H1 (cell line): ENCODE results near the gene ZNF85.

Experiments used
- CBX5 ChIP-seq: fragments of 300-800, 300-1000 bp; sonication (generic); IDR thresholded peaks from 2 replicates; pipeline ENCODE4 v1.7.1; 2016; ENCODE audit warnings: antibody characterized with exemption, low read length, low read depth
- CHD2 ChIP-seq: IDR thresholded peaks from 2 replicates; pipeline ENCODE4 v1.6.1; 2012; ENCODE audit warnings: low read length, improper control_type of control experiment
- CTCF ChIP-seq, 3 experiments: IDR thresholded peaks; 1 replicate in 2 of 3; 2 replicates in 1 of 3; pipeline versions ENCODE4 v1.5.1 to v1.6.1; 2011; ENCODE audit warnings: low read length in 3 of 3, mild to moderate bottlenecking in 3 of 3, inconsistent platforms in 2 of 3, low read depth in 1 of 3, moderate library complexity in 1 of 3; ENCODE audit not compliant: insufficient read depth in 1 of 3; ENCODE audit errors: control extremely low read depth in 1 of 3
- JUN ChIP-seq: IDR thresholded peaks from 2 replicates; pipeline ENCODE4 v1.6.1; 2011; ENCODE audit warnings: low read depth, mild to moderate bottlenecking, improper control_type of control experiment, low read length
- MAX ChIP-seq: IDR thresholded peaks from 2 replicates; pipeline ENCODE4 v1.6.1; 2012; ENCODE audit warnings: inconsistent platforms
- POLR2A ChIP-seq, 2 experiments: IDR thresholded peaks; 1 replicate in 1 of 2; 2 replicates in 1 of 2; pipeline ENCODE4 v1.6.1; 2011; ENCODE audit warnings: low read depth in 2 of 2, low read length in 2 of 2, mild to moderate bottlenecking in 2 of 2; ENCODE audit errors: control extremely low read depth in 1 of 2
- RFX5 ChIP-seq: IDR thresholded peaks from 2 replicates; pipeline ENCODE4 v1.6.1; 2011; ENCODE audit warnings: low read depth, low read length, improper control_type of control experiment, borderline replicate concordance
- TAF1 ChIP-seq: IDR thresholded peaks from 2 replicates; pipeline ENCODE4 v1.6.1; 2011; ENCODE audit warnings: mild to moderate bottlenecking, low read depth, low read length

- TF ChIP-seq CTCF (IDR thresholded peaks at IDR 0.05; ENCODE audit: control extremely low read depth in 1 of 3, insufficient read depth in 1 of 3, low read depth in 1 of 3, low read length in 3 of 3) = no peak
- no peak for TF ChIP-seq JUN
- TF ChIP-seq TAF1 = no peak
- TF ChIP-seq RFX5 = no peak
- TF ChIP-seq POLR2A (IDR thresholded peaks at IDR 0.05; ENCODE audit: control extremely low read depth in 1 of 2, low read depth in 2 of 2, low read length in 2 of 2) = no peak
- no peak for TF ChIP-seq CBX5
- no peak for TF ChIP-seq CHD2
- TF ChIP-seq MAX = no peak
These were observed 46.8 kb downstream of the ZNF85 start for GRCh38 chr19:20969898-20970297.
